HEK293 (cell line): ENCODE measurements around the gene SHC3.

Source experiments
- CTCF ChIP-seq: fragments of 450-650 bp; formaldehyde crosslinking; IDR thresholded peaks from 2 replicates; pipeline ENCODE4 v1.5.1; 2016; ENCODE audit warnings: missing biosample characterization, missing genetic modification characterization
- PRDM4 ChIP-seq: fragments of 450-650 bp; formaldehyde crosslinking; IDR thresholded peaks from 2 replicates; pipeline ENCODE4 v1.5.1; 2017; ENCODE audit warnings: missing biosample characterization, missing genetic modification characterization
- RBAK ChIP-seq: fragments of 450-650 bp; formaldehyde crosslinking; IDR thresholded peaks from 2 replicates; pipeline ENCODE4 v1.5.1; 2016; ENCODE audit warnings: missing biosample characterization, missing genetic modification characterization
- SP2 ChIP-seq: fragments of 450-650 bp; formaldehyde crosslinking; IDR thresholded peaks from 2 replicates; pipeline ENCODE4 v1.5.1; 2016; ENCODE audit warnings: missing biosample characterization, missing genetic modification characterization
- YY1 ChIP-seq: fragments of 450-650 bp; formaldehyde crosslinking; IDR thresholded peaks from 2 replicates; pipeline ENCODE4 v1.5.1; 2018; ENCODE audit warnings: missing biosample characterization, missing genetic modification characterization
- ZNF175 ChIP-seq: fragments of 450-650 bp; formaldehyde crosslinking; IDR thresholded peaks from 2 replicates; pipeline ENCODE4 v1.5.1; 2016; ENCODE audit warnings: missing biosample characterization, missing genetic modification characterization
- ZNF274 ChIP-seq, 2 experiments: fragments of 200-500 bp in 1 of 2; fragments of 450-650 bp in 1 of 2; sonication (Bioruptor generic) in 1 of 2; formaldehyde crosslinking in 1 of 2; IDR thresholded peaks; 2 replicates each; pipeline versions ENCODE4 v1.5.1 to v1.6.1; 2014 to 2016; ENCODE audit warnings: borderline replicate concordance in 1 of 2, inconsistent platforms in 1 of 2, low read length in 1 of 2, missing biosample characterization in 1 of 2, missing genetic modification characterization in 1 of 2
- ZNF629 ChIP-seq: fragments of 450-650 bp; formaldehyde crosslinking; IDR thresholded peaks from 2 replicates; pipeline ENCODE4 v1.5.1; 2017; ENCODE audit warnings: missing biosample characterization, missing genetic modification characterization

DNA sequence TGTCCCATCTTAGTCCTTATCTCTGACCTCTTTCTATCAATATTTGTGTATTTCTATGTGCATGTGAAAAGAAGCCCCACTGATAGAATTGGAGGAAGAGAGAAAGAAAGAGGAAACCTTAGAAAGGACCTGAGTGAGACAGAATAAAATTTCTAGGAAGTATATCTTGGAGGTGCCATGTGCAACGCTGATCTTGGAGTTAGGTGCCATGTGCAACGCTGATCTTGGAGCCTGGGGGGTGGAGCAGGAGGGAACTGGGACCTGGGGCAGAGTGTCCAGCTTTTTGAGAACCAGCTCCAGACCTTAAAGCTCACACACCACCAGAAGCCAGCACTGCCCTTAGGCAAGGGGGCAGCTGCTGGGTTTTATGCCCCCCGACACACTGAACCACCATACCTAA, 89.4 kb downstream of the SHC3 start:
- TF ChIP-seq ZNF175 = no peak
- no peak for TF ChIP-seq CTCF (tag by site-specific recombination)
- no peak for TF ChIP-seq SP2 (tag by site-specific recombination)
- TF ChIP-seq ZNF629 (tag by site-specific recombination) = no peak
- TF ChIP-seq ZNF274 (IDR thresholded peaks at IDR 0.05; ENCODE audit: low read length) = no peak
- no peak for TF ChIP-seq ZNF274 (tag by site-specific recombination; IDR thresholded peaks at IDR 0.05; ENCODE audit: borderline replicate concordance)
- no peak for TF ChIP-seq PRDM4 (tag by site-specific recombination)
- no peak for TF ChIP-seq RBAK (tag by site-specific recombination)
- TF ChIP-seq YY1 (tag by site-specific recombination) = no peak
